ENCODE data around the gene FNBP1. TPM values are rescaled to one million over a fixed set of nuclear protein-coding genes. Genes with fewer than 3 reads are reported as not detected.
A peak's percentile ranks its signal among the peaks of the same experiment; 100 is the strongest.
"Not testable (repeated sequence)": the region's sequence is repeated elsewhere in the genome, so short reads cannot be mapped to it uniquely, and the experiment has no call there.

Gene FNBP1
- total RNA-seq, 1 donor from 2014 or later, result 87.2 TPM

- Histone ChIP-seq H3K27me3 (no peaks in the 10 kb centered on the region), H3K4me1 (peaks cover 0 to 13% of the 10 kb centered on the region in 2 donors), H3K27ac (peak overlapping the region; percentile 65 to 76), H3K4me3 (peak overlapping the region in 1 of 2 donors; percentile 40), H3K36me3 (peaks cover 15 to 47% of the 10 kb centered on the region in 2 donors), H3K9me3 (no peaks in the 10 kb centered on the region)
- no peak for TF ChIP-seq CTCF (IDR thresholded peaks at IDR 0.05)
- no peak for DNase-seq (ENCODE audit: low spot score in 2 of 2)
- intact Hi-C loops (cut with DNase I), result no loop called here
Observed at GRCh38 chr9:129891569-129891968, 151.4 kb downstream of the FNBP1 start.

GRCh38 chr9:129890718-129891299 lies 152.2 kb downstream of the FNBP1 start:
- H3K4me3 ChIP-seq, result peak overlapping the region in 1 of 2 donors; percentile 10
- H3K27me3 ChIP-seq; DNase-seq (ENCODE audit: low spot score in 2 of 2); H3K9me3 ChIP-seq; intact Hi-C loops (cut with DNase I): not testable (repeated sequence)
- H3K4me1 ChIP-seq, result peaks cover 6 to 20% of the 10 kb centered on the region in 2 donors
- H3K27ac ChIP-seq, result peak overlapping the region; percentile 4 to 65
- H3K36me3 ChIP-seq, result peaks cover 12 to 41% of the 10 kb centered on the region in 2 donors

GRCh38 chr9:129889941-129890717 lies 152.9 kb downstream of the FNBP1 start:
- Histone ChIP-seq H3K4me3 (peak overlapping the region in 1 of 2 donors; percentile 10), H3K27me3 (no peaks in the 10 kb centered on the region), H3K9me3 (no peaks in the 10 kb centered on the region), H3K27ac (peak overlapping the region; percentile 4 to 21), H3K4me1 (peaks cover 6 to 23% of the 10 kb centered on the region in 2 donors), H3K36me3 (peaks cover 9 to 35% of the 10 kb centered on the region in 2 donors)
- intact Hi-C loops (cut with DNase I), result loop anchor here (5.0 kb wide), 1 partner anchor 47 kb away; no protein-coding TSS in a partner anchor
- no peak for DNase-seq (ENCODE audit: low spot score in 2 of 2)
- TF ChIP-seq CTCF (IDR thresholded peaks at IDR 0.05), result no peak

- no peak overlapping the region for H3K4me3 ChIP-seq
- H3K27ac ChIP-seq, result peak overlapping the region in 1 of 2 donors; percentile 8
- intact Hi-C loops (cut with DNase I), result loop anchor here (5.0 kb wide), 1 partner anchor 48 kb away; no protein-coding TSS in a partner anchor
- DNase-seq (ENCODE audit: low spot score in 2 of 2), result no peak
- H3K27me3 ChIP-seq, result no peaks in the 10 kb centered on the region
- peaks cover 9 to 27% of the 10 kb centered on the region in 2 donors for H3K36me3 ChIP-seq
- no peak for TF ChIP-seq CTCF (IDR thresholded peaks at IDR 0.05)
- H3K4me1 ChIP-seq, result peaks cover 11 to 30% of the 10 kb centered on the region in 2 donors
- H3K9me3 ChIP-seq, result no peaks in the 10 kb centered on the region
Observed at GRCh38 chr9:129889122-129889940, 153.7 kb downstream of the FNBP1 start.

- H3K4me1 ChIP-seq, result peaks cover 11 to 33% of the 10 kb centered on the region in 2 donors
- H3K4me3 ChIP-seq, result no peak overlapping the region
- H3K27ac ChIP-seq, result peak overlapping the region in 1 of 2 donors; percentile 8
- H3K36me3 ChIP-seq, result peaks cover 9 to 27% of the 10 kb centered on the region in 2 donors
- intact Hi-C loops (cut with DNase I), result loop anchor here (5.0 kb wide), 1 partner anchor 49 kb away; no protein-coding TSS in a partner anchor
- H3K9me3 ChIP-seq, result no peaks in the 10 kb centered on the region
- H3K27me3 ChIP-seq, result no peaks in the 10 kb centered on the region
- TF ChIP-seq CTCF (IDR thresholded peaks at IDR 0.05), result no peak
- DNase-seq (ENCODE audit: low spot score in 2 of 2), result peak; percentile 49 to 83
Observed at GRCh38 chr9:129888293-129889121, 154.5 kb downstream of the FNBP1 start.
